ENCODE measurements around the gene CTU2.

The CTU2 gene

DNA sequence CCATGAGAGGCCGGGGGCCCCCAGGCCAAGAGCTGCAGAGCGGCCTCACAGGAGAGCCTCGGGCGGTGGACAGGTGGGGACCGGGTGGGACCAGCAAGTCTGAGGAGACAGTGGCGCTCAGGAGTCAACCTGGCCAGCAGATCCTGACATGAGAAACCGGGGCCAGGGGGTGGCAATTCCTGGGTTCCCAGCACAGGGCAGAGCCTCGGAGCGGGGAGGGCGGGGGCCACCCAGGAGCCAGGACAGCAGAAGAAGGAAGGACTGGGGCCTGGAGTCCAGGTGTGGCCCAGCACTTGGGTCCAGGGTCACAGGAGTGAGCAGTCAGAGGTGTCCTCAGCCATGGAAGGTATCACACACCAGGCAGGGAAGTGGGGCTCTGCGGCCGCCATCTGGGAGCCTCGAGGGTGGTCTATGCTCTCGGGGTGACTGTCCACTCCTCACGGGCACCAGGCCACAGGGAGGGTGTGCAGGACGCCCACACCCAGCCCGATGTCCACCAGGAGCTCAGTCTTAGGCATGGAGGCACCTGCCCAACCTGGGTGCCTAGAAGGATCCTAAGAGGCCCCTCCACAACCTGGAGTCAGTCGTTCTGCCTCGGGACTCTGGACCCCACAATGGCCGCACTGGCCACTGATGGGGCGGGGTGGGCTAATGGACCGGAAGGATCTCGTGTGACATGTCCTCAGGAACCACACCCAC is 49.6 kb downstream of the CTU2 start:
- DNase-seq (no peak), ATAC-seq (no peak)
- Mint-ChIP-seq H3K4me1 (peaks cover 9% of the 10 kb centered on the region), H3K36me3 (ENCODE audit: low read depth) (no peaks in the 10 kb centered on the region), H3K9me3 (no peaks in the 10 kb centered on the region), H3K27ac (no peak overlapping the region), H3K27me3 (no peaks in the 10 kb centered on the region), H3K4me3 (no peak overlapping the region)

DNA sequence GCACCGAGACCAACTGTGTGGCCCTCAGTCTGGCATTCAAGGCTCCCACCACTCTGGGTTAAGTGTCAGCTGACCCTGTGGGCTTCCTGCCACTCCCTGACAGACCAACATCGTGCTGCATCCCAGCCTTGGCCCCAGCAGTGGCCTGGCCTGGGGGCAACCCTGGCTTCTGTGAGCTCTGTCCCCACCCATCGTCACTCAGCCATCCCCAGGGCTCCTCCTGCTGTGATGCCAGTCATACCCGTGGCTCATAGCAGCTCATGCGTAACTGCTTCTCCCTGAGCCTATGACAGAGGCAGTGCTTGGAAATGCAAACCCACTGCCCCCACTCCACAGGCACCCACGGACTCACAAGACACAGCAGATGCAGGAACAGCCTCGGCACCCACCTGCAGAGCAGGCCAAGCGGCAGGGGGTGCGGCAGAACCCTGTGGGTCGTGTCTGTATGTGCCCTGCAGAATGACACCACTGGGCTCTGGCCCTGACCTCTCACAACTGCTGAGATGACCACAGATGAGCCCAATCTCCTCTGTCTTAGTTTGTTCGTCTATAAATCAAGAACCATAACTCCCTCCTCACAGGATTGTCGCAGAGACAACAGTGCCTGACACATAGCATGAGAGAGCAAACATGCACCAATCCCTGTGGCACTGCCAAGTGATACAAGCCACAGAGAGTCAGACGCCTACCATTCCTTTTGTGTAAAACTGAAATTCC is 52.1 kb downstream of the CTU2 start:
- H3K9me3 Mint-ChIP-seq: no peaks in the 10 kb centered on the region
- peaks cover 2% of the 10 kb centered on the region for H3K36me3 Mint-ChIP-seq (ENCODE audit: low read depth)
- no peak for ATAC-seq
- H3K4me3 Mint-ChIP-seq: no peak overlapping the region
- no peak for DNase-seq
- H3K27me3 Mint-ChIP-seq: no peaks in the 10 kb centered on the region
- peaks cover 11% of the 10 kb centered on the region for H3K4me1 Mint-ChIP-seq
- H3K27ac Mint-ChIP-seq: no peak overlapping the region

DNA sequence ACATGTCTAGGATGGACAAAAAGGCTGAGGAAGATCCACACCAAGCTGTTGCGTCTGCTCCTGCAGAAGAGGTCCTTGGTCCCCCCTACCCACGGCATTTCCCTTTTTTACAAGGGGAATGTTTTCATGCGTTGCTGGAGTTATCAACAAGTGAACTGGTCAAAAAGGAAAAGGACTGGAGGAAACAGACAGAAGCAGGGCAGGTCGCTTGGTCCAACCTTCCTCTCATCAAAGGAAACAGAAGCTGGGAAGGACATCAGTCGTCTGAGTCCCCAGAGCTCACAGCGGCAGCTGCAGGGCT is 52.6 kb downstream of the CTU2 start:
- H3K27me3 Mint-ChIP-seq: no peaks in the 10 kb centered on the region
- DNase-seq (no peak), ATAC-seq (no peak)
- peaks cover 3% of the 10 kb centered on the region for H3K36me3 Mint-ChIP-seq (ENCODE audit: low read depth)
- no peak overlapping the region for H3K4me3 Mint-ChIP-seq
- H3K27ac Mint-ChIP-seq: no peak overlapping the region
- no peaks in the 10 kb centered on the region for H3K9me3 Mint-ChIP-seq
- peaks cover 12% of the 10 kb centered on the region for H3K4me1 Mint-ChIP-seq

- H3K36me3 Mint-ChIP-seq (ENCODE audit: low read depth): peaks cover 3% of the 10 kb centered on the region
- ATAC-seq (no peak), DNase-seq (peak; percentile 14)
- no peaks in the 10 kb centered on the region for H3K27me3 Mint-ChIP-seq
- H3K27ac Mint-ChIP-seq: no peak overlapping the region
- H3K4me3 Mint-ChIP-seq: no peak overlapping the region
- H3K4me1 Mint-ChIP-seq: peaks cover 12% of the 10 kb centered on the region
- H3K9me3 Mint-ChIP-seq: no peaks in the 10 kb centered on the region
Measured at GRCh38 chr16:88759245-88759975, 53.1 kb downstream of the CTU2 start.

- DNase-seq (no peak), ATAC-seq (no peak)
- Mint-ChIP-seq H3K4me1 (peaks cover 12% of the 10 kb centered on the region), H3K9me3 (no peaks in the 10 kb centered on the region), H3K36me3 (ENCODE audit: low read depth) (peaks cover 3% of the 10 kb centered on the region), H3K4me3 (no peak overlapping the region), H3K27ac (no peak overlapping the region), H3K27me3 (no peaks in the 10 kb centered on the region)
Measured at GRCh38 chr16:88759976-88760350, 53.7 kb downstream of the CTU2 start.

- ATAC-seq (no peak), DNase-seq (no peak)
- Mint-ChIP-seq H3K4me3 (no peak overlapping the region), H3K9me3 (no peaks in the 10 kb centered on the region), H3K36me3 (ENCODE audit: low read depth) (peaks cover 3% of the 10 kb centered on the region), H3K4me1 (peaks cover 12% of the 10 kb centered on the region), H3K27ac (no peak overlapping the region), H3K27me3 (no peaks in the 10 kb centered on the region)
Measured at GRCh38 chr16:88760424-88761142, 54.3 kb downstream of the CTU2 start.

GRCh38 chr16:88761143-88761534 is 54.8 kb downstream of the CTU2 start:
- Mint-ChIP-seq H3K9me3 (no peaks in the 10 kb centered on the region), H3K4me3 (no peak overlapping the region), H3K27ac (no peak overlapping the region), H3K4me1 (peaks cover 16% of the 10 kb centered on the region), H3K27me3 (no peaks in the 10 kb centered on the region), H3K36me3 (ENCODE audit: low read depth) (peaks cover 3% of the 10 kb centered on the region)
- no peak for ATAC-seq
- DNase-seq: no peak

DNA sequence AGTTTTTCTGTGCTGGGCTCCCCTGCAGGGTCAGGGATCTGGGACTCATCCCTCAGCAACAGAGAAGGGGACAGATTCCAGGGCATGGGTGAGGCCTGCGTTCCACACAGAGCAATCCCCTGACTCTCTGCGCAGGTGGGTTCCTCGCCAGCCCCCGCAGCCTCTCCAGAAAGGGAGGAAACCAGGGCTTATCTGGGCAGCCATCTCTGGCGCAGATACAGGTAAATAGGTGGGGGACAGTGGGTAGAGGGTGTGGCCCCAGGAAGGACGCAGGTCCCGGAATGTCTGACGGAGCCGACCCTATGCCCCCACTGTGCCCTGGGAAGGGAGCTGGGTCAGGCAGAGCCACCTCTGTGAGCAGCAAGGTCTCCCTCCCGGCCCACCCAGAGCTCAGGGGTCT is 55.5 kb downstream of the CTU2 start:
- no peak overlapping the region for H3K27ac Mint-ChIP-seq
- H3K36me3 Mint-ChIP-seq (ENCODE audit: low read depth): peaks cover 3% of the 10 kb centered on the region
- H3K9me3 Mint-ChIP-seq: no peaks in the 10 kb centered on the region
- no peaks in the 10 kb centered on the region for H3K27me3 Mint-ChIP-seq
- DNase-seq (no peak), ATAC-seq (no peak)
- peaks cover 22% of the 10 kb centered on the region for H3K4me1 Mint-ChIP-seq
- H3K4me3 Mint-ChIP-seq: no peak overlapping the region

- H3K4me1 Mint-ChIP-seq: peaks cover 28% of the 10 kb centered on the region
- ATAC-seq (no peak), DNase-seq (no peak)
- H3K4me3 Mint-ChIP-seq: no peak overlapping the region
- H3K9me3 Mint-ChIP-seq: no peaks in the 10 kb centered on the region
- peaks cover 3% of the 10 kb centered on the region for H3K36me3 Mint-ChIP-seq (ENCODE audit: low read depth)
- H3K27ac Mint-ChIP-seq: no peak overlapping the region
- no peaks in the 10 kb centered on the region for H3K27me3 Mint-ChIP-seq
Measured at GRCh38 chr16:88762258-88762870, 56.1 kb downstream of the CTU2 start.

GRCh38 chr16:88762941-88763340 is 56.6 kb downstream of the CTU2 start:
- Mint-ChIP-seq H3K27me3 (no peaks in the 10 kb centered on the region), H3K27ac (no peak overlapping the region), H3K4me3 (no peak overlapping the region), H3K4me1 (peaks cover 33% of the 10 kb centered on the region), H3K36me3 (ENCODE audit: low read depth) (peaks cover 3% of the 10 kb centered on the region), H3K9me3 (no peaks in the 10 kb centered on the region)
- ATAC-seq (no peak), DNase-seq (no peak)

GRCh38 chr16:88763502-88764053 is 57.3 kb downstream of the CTU2 start:
- no peaks in the 10 kb centered on the region for H3K9me3 Mint-ChIP-seq
- ATAC-seq (no peak), DNase-seq (no peak)
- H3K4me3 Mint-ChIP-seq: no peak overlapping the region
- H3K27me3 Mint-ChIP-seq: no peaks in the 10 kb centered on the region
- H3K27ac Mint-ChIP-seq: no peak overlapping the region
- peaks cover 32% of the 10 kb centered on the region for H3K4me1 Mint-ChIP-seq
- H3K36me3 Mint-ChIP-seq (ENCODE audit: low read depth): peaks cover 3% of the 10 kb centered on the region

DNA sequence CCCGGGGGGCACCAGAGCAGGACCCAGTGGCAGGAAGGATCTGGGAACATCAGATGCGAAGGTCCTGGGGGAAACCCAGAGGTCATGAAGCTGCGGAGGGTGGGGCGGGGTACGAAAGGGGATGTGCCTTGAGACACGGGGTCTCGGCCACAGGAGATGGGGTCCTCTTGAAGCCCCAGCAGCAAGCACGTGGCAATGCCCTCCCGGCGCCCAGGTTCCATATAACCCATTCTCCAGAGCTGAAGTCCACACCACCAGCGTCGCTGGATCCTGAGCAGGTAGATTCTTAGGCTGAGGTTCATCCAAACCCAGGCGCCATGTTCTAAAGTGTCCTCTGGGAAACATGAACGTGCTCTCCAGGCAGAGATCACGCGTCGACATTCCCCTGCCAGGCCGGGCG is 57.8 kb downstream of the CTU2 start:
- H3K4me1 Mint-ChIP-seq: peaks cover 28% of the 10 kb centered on the region
- H3K27me3 Mint-ChIP-seq: no peaks in the 10 kb centered on the region
- H3K9me3 Mint-ChIP-seq: no peaks in the 10 kb centered on the region
- no peak overlapping the region for H3K27ac Mint-ChIP-seq
- no peak for ATAC-seq
- H3K36me3 Mint-ChIP-seq (ENCODE audit: low read depth): peaks cover 3% of the 10 kb centered on the region
- H3K4me3 Mint-ChIP-seq: no peak overlapping the region
- no peak for DNase-seq

GRCh38 chr16:88764913-88765349 is 58.6 kb downstream of the CTU2 start:
- peaks cover 3% of the 10 kb centered on the region for H3K36me3 Mint-ChIP-seq (ENCODE audit: low read depth)
- no peaks in the 10 kb centered on the region for H3K9me3 Mint-ChIP-seq
- ATAC-seq: no peak
- no peak for DNase-seq
- H3K4me1 Mint-ChIP-seq: peaks cover 31% of the 10 kb centered on the region
- H3K4me3 Mint-ChIP-seq: no peak overlapping the region
- H3K27ac Mint-ChIP-seq: no peak overlapping the region
- no peaks in the 10 kb centered on the region for H3K27me3 Mint-ChIP-seq
